ENCODE data around the gene ANKRD11. TPM values are rescaled to one million over a fixed set of nuclear protein-coding genes. Genes with fewer than 3 reads are reported as not detected.
"Not testable (repeated sequence)": the region's sequence is repeated elsewhere in the genome, so short reads cannot be mapped to it uniquely, and the experiment has no call there.

ANKRD11 gene
- total and polyA plus RNA-seq, 12 donors, result 47.7 to 93.6 (median 66.2) TPM

DNA sequence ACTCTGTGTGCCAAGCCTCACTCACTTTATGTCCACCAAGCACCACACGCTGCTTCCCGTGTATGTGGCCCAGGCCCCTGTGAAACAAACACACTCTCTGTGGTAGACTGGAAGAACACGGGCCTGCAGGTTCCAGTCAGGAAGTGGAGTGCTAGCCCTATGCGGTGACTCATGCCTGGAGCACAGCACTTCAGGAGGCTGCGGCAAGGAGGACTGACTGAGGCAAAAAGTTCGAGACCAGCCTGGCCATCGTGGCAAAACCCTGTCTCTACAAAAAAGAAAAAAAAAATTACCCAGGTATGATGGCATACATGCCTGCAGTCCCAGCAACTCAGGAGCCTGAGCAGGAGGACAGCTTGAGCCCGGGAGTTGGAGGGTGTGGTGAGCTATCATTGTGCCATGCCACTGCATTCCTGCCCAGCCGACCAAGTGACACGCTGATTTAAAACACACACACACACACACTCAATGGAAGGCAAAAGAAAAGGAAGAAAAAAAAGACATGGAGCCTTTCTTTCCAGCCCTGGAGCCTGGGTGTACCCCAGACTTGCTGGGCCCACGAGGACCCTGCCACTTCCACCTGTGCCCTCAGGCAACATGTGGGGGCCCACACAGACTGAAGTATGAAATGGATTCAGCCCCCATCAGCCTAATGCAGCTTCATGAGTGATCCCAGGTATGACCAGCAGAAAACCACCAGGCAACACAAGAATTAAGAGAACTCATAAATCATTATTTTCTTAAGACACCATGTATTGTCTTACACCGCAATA is 126.6 kb downstream of the ANKRD11 start:
- intact Hi-C loops (cut with DNase I), result no loop called here
- TF ChIP-seq, protein P1, sequence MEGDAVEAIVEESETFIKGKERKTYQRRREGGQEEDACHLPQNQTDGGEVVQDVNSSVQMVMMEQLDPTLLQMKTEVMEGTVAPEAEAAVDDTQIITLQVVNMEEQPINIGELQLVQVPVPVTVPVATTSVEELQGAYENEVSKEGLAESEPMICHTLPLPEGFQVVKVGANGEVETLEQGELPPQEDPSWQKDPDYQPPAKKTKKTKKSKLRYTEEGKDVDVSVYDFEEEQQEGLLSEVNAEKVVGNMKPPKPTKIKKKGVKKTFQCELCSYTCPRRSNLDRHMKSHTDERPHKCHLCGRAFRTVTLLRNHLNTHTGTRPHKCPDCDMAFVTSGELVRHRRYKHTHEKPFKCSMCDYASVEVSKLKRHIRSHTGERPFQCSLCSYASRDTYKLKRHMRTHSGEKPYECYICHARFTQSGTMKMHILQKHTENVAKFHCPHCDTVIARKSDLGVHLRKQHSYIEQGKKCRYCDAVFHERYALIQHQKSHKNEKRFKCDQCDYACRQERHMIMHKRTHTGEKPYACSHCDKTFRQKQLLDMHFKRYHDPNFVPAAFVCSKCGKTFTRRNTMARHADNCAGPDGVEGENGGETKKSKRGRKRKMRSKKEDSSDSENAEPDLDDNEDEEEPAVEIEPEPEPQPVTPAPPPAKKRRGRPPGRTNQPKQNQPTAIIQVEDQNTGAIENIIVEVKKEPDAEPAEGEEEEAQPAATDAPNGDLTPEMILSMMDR (IDR thresholded peaks at IDR 0.05), result no peak
- peaks cover 0 to 4% (median 0%) of the 10 kb centered on the region in 9 donors for H3K36me3 ChIP-seq
- H3K9me3 ChIP-seq, result no peaks in the 10 kb centered on the region
- DNase-seq (no peak), ATAC-seq (peak in 7 of 8 donors; percentile 32 to 59 (median 45))
- WGBS, 2 donors, result 43 to 45% methylated on average over 12 of the region's 12 CpGs
- H3K4me3 ChIP-seq, result no peak overlapping the region
- peaks cover 39 to 94% (median 88%) of the 10 kb centered on the region in 9 donors for H3K4me1 ChIP-seq
- no peaks in the 10 kb centered on the region for H3K27me3 ChIP-seq
- peak overlapping the region in 1 of 10 donors; percentile 9 for H3K27ac ChIP-seq

GRCh38 chr16:89362540-89363223 is 127.7 kb downstream of the ANKRD11 start:
- H3K27ac ChIP-seq, result peak overlapping the region in 1 of 10 donors; percentile 65
- WGBS, 2 donors, result 77% methylated on average over 9 to 12 of the region's 14 CpGs
- H3K4me3 ChIP-seq, result not testable (repeated sequence)

GRCh38 chr16:89361751-89362539 is 128.4 kb downstream of the ANKRD11 start:
- Histone ChIP-seq H3K9me3 (no peaks in the 10 kb centered on the region), H3K4me3 (no peak overlapping the region), H3K36me3 (peaks cover 0 to 5% (median 0%) of the 10 kb centered on the region in 9 donors), H3K27me3 (no peaks in the 10 kb centered on the region), H3K4me1 (peaks cover 48 to 98% (median 89%) of the 10 kb centered on the region in 9 donors), H3K27ac (peak overlapping the region in 4 of 10 donors; percentile 1 to 65 (median 21))
- TF ChIP-seq, protein P1 (IDR thresholded peaks at IDR 0.05), result no peak
- DNase-seq, result no peak
- peak in 4 of 8 donors; percentile 34 to 46 (median 40) for ATAC-seq
- 65 to 66% methylated on average over 13 of the region's 13 CpGs for WGBS, 2 donors
- intact Hi-C loops (cut with DNase I), result no loop called here

More at GRCh38 chr16:89362540-89363223, 127.7 kb downstream of the ANKRD11 start:
- H3K27me3 ChIP-seq; DNase-seq; H3K9me3 ChIP-seq; H3K36me3 ChIP-seq; intact Hi-C loops (cut with DNase I); ATAC-seq: not testable (repeated sequence)
- H3K4me1 ChIP-seq, result peaks cover 42 to 96% (median 89%) of the 10 kb centered on the region in 9 donors

- 41 to 42% methylated on average over 12 of the region's 12 CpGs for WGBS, 2 donors
- DNase-seq (no peak), ATAC-seq (peak in 4 of 8 donors; percentile 8 to 27 (median 20))
- Histone ChIP-seq H3K9me3 (no peaks in the 10 kb centered on the region), H3K4me3 (no peak overlapping the region), H3K27me3 (no peaks in the 10 kb centered on the region), H3K4me1 (peaks cover 51 to 99% (median 92%) of the 10 kb centered on the region in 9 donors), H3K36me3 (peaks cover 0 to 8% (median 0%) of the 10 kb centered on the region in 9 donors), H3K27ac (peak overlapping the region in 6 of 10 donors; percentile 11 to 65 (median 18))
- TF ChIP-seq, protein P1 (IDR thresholded peaks at IDR 0.05), result no peak
- intact Hi-C loops (cut with DNase I), result no loop called here
These were observed 129.5 kb downstream of the ANKRD11 start for GRCh38 chr16:89360760-89361435.

Data from heart right ventricle (tissue), 16 donors.